Embryonic facial prominence (tissue), 1 donor: ENCODE measurements around the gene ZFR2.
"Not testable (repeated sequence)": the region's sequence is repeated elsewhere in the genome, so short reads cannot be mapped to it uniquely, and the experiment has no call there.

ENCODE experiments used
- DNase-seq: peaks from one replicate; pipeline ENCODE4 v3.0.0-alpha.2; 2016; ENCODE audit errors: extremely low spot score

ZFR2 gene

GRCh38 chr19:3868770-3869456, at the start of gene ZFR2:
TSS of gene ZFR2 (minus strand) at chr19:3869038. CDS start at chr19:3869017, 21 bp downstream.
- DNase-seq, result no peak

- DNase-seq, result no peak
These were observed 47.2 kb upstream of the ZFR2 start for GRCh38 chr19:3916033-3916432.

- no peak for DNase-seq
These were observed 45.4 kb upstream of the ZFR2 start for GRCh38 chr19:3914199-3914598.

- DNase-seq, result no peak
These were observed 41.3 kb upstream of the ZFR2 start for GRCh38 chr19:3910105-3910504.

GRCh38 chr19:3908266-3909054, 39.6 kb upstream of the ZFR2 start:
- no peak for DNase-seq

GRCh38 chr19:3907626-3908265, 38.9 kb upstream of the ZFR2 start:
- DNase-seq, result no peak

- no peak for DNase-seq
These were observed 35.4 kb upstream of the ZFR2 start for GRCh38 chr19:3904233-3904632.

DNA sequence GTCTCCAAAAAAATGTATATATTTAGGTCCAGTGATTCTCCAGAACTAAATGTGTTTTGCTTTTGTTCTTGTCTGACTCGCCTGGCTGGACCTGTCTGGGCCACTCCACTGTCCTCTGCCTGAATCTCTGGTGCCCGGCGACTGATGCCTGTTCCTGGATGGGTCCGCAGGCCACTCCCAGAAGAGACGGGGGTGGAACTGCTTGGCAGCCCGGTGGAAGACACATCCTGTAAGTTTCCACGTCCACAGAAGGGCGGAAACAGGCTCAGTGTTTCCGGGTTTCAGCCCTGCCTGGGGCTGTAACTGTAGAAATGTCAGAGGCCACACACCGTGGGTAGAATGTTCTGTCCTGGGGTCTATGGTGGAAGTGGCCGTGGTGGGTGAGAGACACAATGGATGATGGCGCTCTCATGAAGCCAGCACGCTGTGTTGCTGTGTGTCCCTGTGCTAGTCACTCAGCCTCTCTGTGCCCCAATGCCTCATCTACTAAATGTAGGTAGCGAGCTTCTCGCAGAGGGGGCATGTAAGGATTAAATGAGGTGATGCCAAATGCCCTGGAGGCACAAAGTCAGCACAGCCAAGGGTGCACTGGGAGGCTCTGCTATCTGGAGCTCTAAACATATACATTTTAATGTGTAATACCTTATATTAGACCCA, 33.6 kb upstream of the ZFR2 start:
- DNase-seq, result no peak

DNA sequence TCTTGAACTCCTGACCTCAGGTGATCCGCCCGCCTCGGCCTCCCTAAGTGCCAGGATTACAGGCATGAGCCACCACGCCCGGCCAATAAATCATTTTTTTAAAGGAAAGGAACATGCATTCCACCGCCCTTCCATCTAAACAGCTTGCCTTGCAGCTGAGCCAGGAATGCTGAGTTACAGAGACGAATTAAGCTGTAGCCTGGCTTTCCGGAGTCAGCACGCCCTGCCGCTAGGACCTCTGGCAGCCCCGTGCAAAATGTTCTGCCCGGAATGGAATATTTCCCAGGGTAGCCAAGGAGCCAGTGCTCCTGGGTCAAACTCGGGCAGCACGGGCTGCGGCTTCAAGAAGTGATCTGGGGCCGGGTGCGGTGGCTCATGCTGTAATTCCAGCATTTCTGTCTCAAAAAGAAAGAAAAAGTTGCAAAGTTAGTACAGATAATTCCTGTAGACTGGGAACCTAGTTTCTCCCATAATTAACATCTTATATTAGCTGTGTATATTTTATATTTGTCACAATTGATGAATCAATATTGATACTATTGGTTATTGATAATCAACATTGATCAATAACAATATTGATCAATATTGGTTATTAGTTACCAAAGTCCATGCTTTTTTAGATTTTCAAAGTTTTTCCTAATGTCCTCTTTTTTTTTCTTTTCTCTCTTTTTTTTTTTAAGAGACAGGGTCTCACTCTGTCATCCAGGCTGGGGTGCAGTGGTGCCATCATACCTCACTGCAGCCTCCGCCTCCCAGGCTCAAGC, 30.9 kb upstream of the ZFR2 start:
- DNase-seq, result no peak

DNA sequence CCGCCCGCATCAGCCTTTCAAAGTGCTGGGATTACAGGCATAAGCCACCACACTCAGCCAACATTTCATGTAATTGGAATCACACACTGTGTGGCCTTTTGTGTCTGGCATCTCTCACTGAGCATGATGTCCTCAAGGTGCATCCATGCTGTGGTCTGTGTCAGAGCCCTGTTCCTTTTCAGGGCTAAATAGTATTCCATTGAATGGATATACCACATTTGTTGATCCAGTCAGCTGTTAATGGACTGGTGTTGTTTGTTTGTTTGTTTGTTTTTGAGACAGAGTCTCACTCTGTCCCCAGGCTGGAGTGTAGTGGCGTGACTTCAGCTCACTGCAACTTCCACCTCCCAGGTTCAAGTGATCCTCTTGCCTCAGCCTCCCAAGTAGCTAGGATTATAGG, 29.6 kb upstream of the ZFR2 start:
- DNase-seq, result no peak

- DNase-seq, result no peak
These were observed 29.1 kb upstream of the ZFR2 start for GRCh38 chr19:3897936-3898335.

DNA sequence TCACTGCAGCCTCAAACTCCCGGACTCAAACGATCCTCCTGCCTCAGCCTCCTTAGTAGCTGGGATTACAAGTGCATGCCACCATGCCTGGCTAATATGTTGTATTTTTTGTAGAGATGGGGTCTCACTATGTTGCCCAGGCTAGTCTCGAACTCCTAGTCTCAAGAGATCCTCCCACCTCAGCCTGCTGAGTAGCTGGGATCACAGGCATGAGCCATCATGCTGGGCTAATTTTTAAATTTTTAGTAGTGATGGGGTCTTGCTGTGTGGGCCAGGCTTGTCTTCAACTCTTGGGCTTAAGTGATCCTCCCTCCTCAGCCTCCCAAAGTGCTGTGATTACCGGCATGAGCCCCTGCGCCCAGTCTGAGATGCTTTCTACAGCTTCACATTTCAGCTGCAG, 26.9 kb upstream of the ZFR2 start:
- DNase-seq, result no peak

- DNase-seq, result not testable (repeated sequence)
These were observed 26.1 kb upstream of the ZFR2 start for GRCh38 chr19:3894959-3895358.

DNA sequence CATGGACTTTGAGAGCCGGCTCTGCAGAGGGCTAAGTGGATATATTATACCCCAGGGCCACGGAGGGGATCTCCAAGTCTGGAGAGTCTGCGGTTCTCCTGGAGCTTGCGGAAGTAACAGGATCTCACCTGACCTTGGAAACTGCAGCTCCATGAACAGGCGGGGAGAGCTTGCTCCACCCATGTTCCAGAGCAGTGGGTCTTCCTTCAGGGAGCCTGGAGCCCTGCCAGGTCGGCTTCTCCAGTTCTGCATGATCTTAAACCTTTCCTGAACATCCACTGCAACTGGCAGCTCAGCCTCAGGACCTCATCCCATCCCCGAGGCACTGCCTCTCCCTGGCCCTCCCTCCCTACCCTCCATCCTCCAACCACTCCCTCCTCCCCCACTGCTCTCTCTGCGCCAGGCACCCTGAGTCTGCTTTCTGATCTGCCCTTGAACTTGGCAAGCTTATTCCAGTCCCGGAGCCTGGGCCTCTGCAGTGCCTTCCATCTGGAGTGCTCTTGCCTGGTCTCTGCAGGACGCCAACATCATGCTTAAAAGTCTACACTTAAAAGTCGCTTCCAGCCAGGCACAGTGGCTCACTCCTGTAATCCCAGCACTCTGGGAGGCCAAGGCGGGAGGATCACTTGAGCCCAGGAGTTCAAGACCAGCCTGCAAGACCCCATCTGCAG, 24.8 kb upstream of the ZFR2 start:
- no peak for DNase-seq

GRCh38 chr19:3890591-3890990, 21.8 kb upstream of the ZFR2 start:
- no peak for DNase-seq

- DNase-seq, result no peak
These were observed 13.2 kb upstream of the ZFR2 start for GRCh38 chr19:3882041-3882384.

- DNase-seq, result no peak
These were observed 12.6 kb upstream of the ZFR2 start for GRCh38 chr19:3881272-3882040.

GRCh38 chr19:3880471-3881271, 11.8 kb upstream of the ZFR2 start, which contains the start of gene ATCAY:
TSS of gene ATCAY (plus strand) at chr19:3880685. CDS start at chr19:3885768, 5,083 bp downstream.
- no peak for DNase-seq

DNA sequence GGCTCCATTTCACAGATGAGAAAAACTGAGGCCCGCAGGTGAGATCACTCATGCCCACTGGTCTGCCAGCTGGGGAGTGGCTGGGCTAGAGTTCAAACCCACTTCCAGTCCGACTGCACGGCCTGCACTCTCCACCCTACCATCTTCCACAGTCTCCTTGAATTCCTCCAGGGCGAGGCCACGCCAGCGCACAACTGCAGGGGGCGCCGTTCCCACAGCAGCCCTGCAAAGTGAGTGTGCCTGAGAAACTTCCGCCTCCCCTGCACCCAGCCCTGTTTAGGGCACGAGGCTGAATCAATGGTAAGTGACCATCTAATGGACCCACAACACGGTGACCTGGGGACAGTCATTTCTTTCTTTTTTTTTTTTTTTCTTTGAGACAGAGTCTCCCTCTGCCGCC, 10.8 kb upstream of the ZFR2 start:
- DNase-seq, result no peak
